ENCODE results near the gene KCNC3.

Gene KCNC3

GRCh38 chr19:50311723-50312635 is 17.2 kb downstream of the KCNC3 start:
- Histone ChIP-seq H3K9me3 (ENCODE audit: control insufficient read depth, low read length) (peaks cover 3% of the 10 kb centered on the region), H3K4me3 (ENCODE audit: insufficient read depth, low read depth, low read length) (peak overlapping the region; percentile 29), H3K27me3 (ENCODE audit: control insufficient read depth, insufficient read depth, low read length, poor library complexity, severe bottlenecking) (peaks cover 36% of the 10 kb centered on the region), H3K4me1 (ENCODE audit: control insufficient read depth, insufficient read depth, low read length) (no peaks in the 10 kb centered on the region), H3K27ac (ENCODE audit: insufficient read depth, low read depth, low read length, poor library complexity, severe bottlenecking) (no peak overlapping the region), H3K36me3 (ENCODE audit: control insufficient read depth, insufficient read depth, low read length) (no peaks in the 10 kb centered on the region)
- WGBS, 2 experiments = 32 to 36% methylated on average over 36 to 38 of the region's 42 CpGs

- Histone ChIP-seq H3K9me3 (ENCODE audit: control insufficient read depth, low read length) (peaks cover 3% of the 10 kb centered on the region), H3K27me3 (ENCODE audit: control insufficient read depth, insufficient read depth, low read length, poor library complexity, severe bottlenecking) (peaks cover 38% of the 10 kb centered on the region), H3K4me3 (ENCODE audit: insufficient read depth, low read depth, low read length) (no peak overlapping the region), H3K36me3 (ENCODE audit: control insufficient read depth, insufficient read depth, low read length) (no peaks in the 10 kb centered on the region), H3K27ac (ENCODE audit: insufficient read depth, low read depth, low read length, poor library complexity, severe bottlenecking) (no peak overlapping the region), H3K4me1 (ENCODE audit: control insufficient read depth, insufficient read depth, low read length) (no peaks in the 10 kb centered on the region)
- WGBS, 2 experiments = 79 to 80% methylated on average over 10 of the region's 10 CpGs
These were observed 18.3 kb downstream of the KCNC3 start for GRCh38 chr19:50310759-50311465.

GRCh38 chr19:50309396-50310125 is 19.6 kb downstream of the KCNC3 start:
- WGBS, 2 experiments = 75 to 78% methylated on average over 16 of the region's 16 CpGs
- H3K27me3 ChIP-seq (ENCODE audit: control insufficient read depth, insufficient read depth, low read length, poor library complexity, severe bottlenecking) = peaks cover 30% of the 10 kb centered on the region

GRCh38 chr19:50308991-50309390 is 20.2 kb downstream of the KCNC3 start:
- Histone ChIP-seq H3K9me3 (ENCODE audit: control insufficient read depth, low read length) (peaks cover 3% of the 10 kb centered on the region), H3K27ac (ENCODE audit: insufficient read depth, low read depth, low read length, poor library complexity, severe bottlenecking) (no peak overlapping the region), H3K4me3 (ENCODE audit: insufficient read depth, low read depth, low read length) (no peak overlapping the region), H3K36me3 (ENCODE audit: control insufficient read depth, insufficient read depth, low read length) (no peaks in the 10 kb centered on the region), H3K27me3 (ENCODE audit: control insufficient read depth, insufficient read depth, low read length, poor library complexity, severe bottlenecking) (peaks cover 25% of the 10 kb centered on the region), H3K4me1 (ENCODE audit: control insufficient read depth, insufficient read depth, low read length) (no peaks in the 10 kb centered on the region)
- WGBS, 2 experiments = 88% methylated on average over 21 of the region's 21 CpGs

More at GRCh38 chr19:50309396-50310125, 19.6 kb downstream of the KCNC3 start:
- no peaks in the 10 kb centered on the region for H3K4me1 ChIP-seq (ENCODE audit: control insufficient read depth, insufficient read depth, low read length)
- no peaks in the 10 kb centered on the region for H3K36me3 ChIP-seq (ENCODE audit: control insufficient read depth, insufficient read depth, low read length)
- H3K9me3 ChIP-seq (ENCODE audit: control insufficient read depth, low read length) = peaks cover 3% of the 10 kb centered on the region
- no peak overlapping the region for H3K27ac ChIP-seq (ENCODE audit: insufficient read depth, low read depth, low read length, poor library complexity, severe bottlenecking)
- H3K4me3 ChIP-seq (ENCODE audit: insufficient read depth, low read depth, low read length) = no peak overlapping the region

- no peak overlapping the region for H3K4me3 ChIP-seq (ENCODE audit: insufficient read depth, low read depth, low read length)
- no peak overlapping the region for H3K27ac ChIP-seq (ENCODE audit: insufficient read depth, low read depth, low read length, poor library complexity, severe bottlenecking)
- H3K27me3 ChIP-seq (ENCODE audit: control insufficient read depth, insufficient read depth, low read length, poor library complexity, severe bottlenecking) = peaks cover 6% of the 10 kb centered on the region
- no peaks in the 10 kb centered on the region for H3K4me1 ChIP-seq (ENCODE audit: control insufficient read depth, insufficient read depth, low read length)
- no peaks in the 10 kb centered on the region for H3K36me3 ChIP-seq (ENCODE audit: control insufficient read depth, insufficient read depth, low read length)
- no peaks in the 10 kb centered on the region for H3K9me3 ChIP-seq (ENCODE audit: control insufficient read depth, low read length)
These were observed 25.6 kb downstream of the KCNC3 start for GRCh38 chr19:50303558-50303957.

- Histone ChIP-seq H3K4me1 (ENCODE audit: control insufficient read depth, insufficient read depth, low read length) (no peaks in the 10 kb centered on the region), H3K27me3 (ENCODE audit: control insufficient read depth, insufficient read depth, low read length, poor library complexity, severe bottlenecking) (no peaks in the 10 kb centered on the region), H3K36me3 (ENCODE audit: control insufficient read depth, insufficient read depth, low read length) (no peaks in the 10 kb centered on the region), H3K4me3 (ENCODE audit: insufficient read depth, low read depth, low read length) (no peak overlapping the region), H3K9me3 (ENCODE audit: control insufficient read depth, low read length) (no peaks in the 10 kb centered on the region), H3K27ac (ENCODE audit: insufficient read depth, low read depth, low read length, poor library complexity, severe bottlenecking) (no peak overlapping the region)
- WGBS, 2 experiments = 77 to 78% methylated on average over 10 of the region's 10 CpGs
These were observed 27.6 kb downstream of the KCNC3 start for GRCh38 chr19:50301607-50301971.

GRCh38 chr19:50300814-50301606 is 28.2 kb downstream of the KCNC3 start:
- Histone ChIP-seq H3K4me3 (ENCODE audit: insufficient read depth, low read depth, low read length) (no peak overlapping the region), H3K27me3 (ENCODE audit: control insufficient read depth, insufficient read depth, low read length, poor library complexity, severe bottlenecking) (no peaks in the 10 kb centered on the region), H3K27ac (ENCODE audit: insufficient read depth, low read depth, low read length, poor library complexity, severe bottlenecking) (no peak overlapping the region), H3K9me3 (ENCODE audit: control insufficient read depth, low read length) (no peaks in the 10 kb centered on the region), H3K36me3 (ENCODE audit: control insufficient read depth, insufficient read depth, low read length) (no peaks in the 10 kb centered on the region), H3K4me1 (ENCODE audit: control insufficient read depth, insufficient read depth, low read length) (no peaks in the 10 kb centered on the region)
- 76 to 78% methylated on average over 10 of the region's 10 CpGs for WGBS, 2 experiments

GRCh38 chr19:50300051-50300450 is 29.1 kb downstream of the KCNC3 start:
- H3K27ac ChIP-seq (ENCODE audit: insufficient read depth, low read depth, low read length, poor library complexity, severe bottlenecking) = no peak overlapping the region
- H3K9me3 ChIP-seq (ENCODE audit: control insufficient read depth, low read length) = no peaks in the 10 kb centered on the region
- 79 to 89% methylated on average over 2 of the region's 2 CpGs for WGBS, 2 experiments
- H3K36me3 ChIP-seq (ENCODE audit: control insufficient read depth, insufficient read depth, low read length) = no peaks in the 10 kb centered on the region
- H3K4me1 ChIP-seq (ENCODE audit: control insufficient read depth, insufficient read depth, low read length) = no peaks in the 10 kb centered on the region
- no peak overlapping the region for H3K4me3 ChIP-seq (ENCODE audit: insufficient read depth, low read depth, low read length)
- no peaks in the 10 kb centered on the region for H3K27me3 ChIP-seq (ENCODE audit: control insufficient read depth, insufficient read depth, low read length, poor library complexity, severe bottlenecking)

GRCh38 chr19:50293263-50294004 is 35.7 kb downstream of the KCNC3 start:
- WGBS, 2 experiments = 64 to 70% methylated on average over 13 to 14 of the region's 14 CpGs
- no peaks in the 10 kb centered on the region for H3K9me3 ChIP-seq (ENCODE audit: control insufficient read depth, low read length)
- no peak overlapping the region for H3K27ac ChIP-seq (ENCODE audit: insufficient read depth, low read depth, low read length, poor library complexity, severe bottlenecking)
- H3K4me3 ChIP-seq (ENCODE audit: insufficient read depth, low read depth, low read length) = no peak overlapping the region
- no peaks in the 10 kb centered on the region for H3K36me3 ChIP-seq (ENCODE audit: control insufficient read depth, insufficient read depth, low read length)
- no peaks in the 10 kb centered on the region for H3K27me3 ChIP-seq (ENCODE audit: control insufficient read depth, insufficient read depth, low read length, poor library complexity, severe bottlenecking)
- no peaks in the 10 kb centered on the region for H3K4me1 ChIP-seq (ENCODE audit: control insufficient read depth, insufficient read depth, low read length)
